ENCODE measurements around the gene AQP5.
A peak's percentile ranks its signal among the peaks of the same experiment; 100 is the strongest.

The AQP5 gene

GRCh38 chr12:49925433-49926204 is 36.1 kb upstream of the AQP5 start:
- no peak for DNase-seq (ENCODE audit: extremely low read depth, low read depth)
- TF ChIP-seq CTCF (IDR thresholded peaks at IDR 0.05; ENCODE audit: low read depth, low read length), result no peak

- TF ChIP-seq CTCF (IDR thresholded peaks at IDR 0.05; ENCODE audit: low read depth, low read length), result no peak
- DNase-seq (ENCODE audit: extremely low read depth, low read depth), result no peak
Observed at GRCh38 chr12:49928471-49928870, 33.2 kb upstream of the AQP5 start.

- DNase-seq (ENCODE audit: extremely low read depth, low read depth), result no peak
- no peak for TF ChIP-seq CTCF (IDR thresholded peaks at IDR 0.05; ENCODE audit: low read depth, low read length)
Observed at GRCh38 chr12:49929581-49929980, 32.1 kb upstream of the AQP5 start.

- DNase-seq (ENCODE audit: extremely low read depth, low read depth), result peak; percentile 5
- no peak for TF ChIP-seq CTCF (IDR thresholded peaks at IDR 0.05; ENCODE audit: low read depth, low read length)
Observed at GRCh38 chr12:49930515-49931288, 31.0 kb upstream of the AQP5 start.

- TF ChIP-seq CTCF (IDR thresholded peaks at IDR 0.05; ENCODE audit: low read depth, low read length), result no peak
- DNase-seq (ENCODE audit: extremely low read depth, low read depth), result no peak
Observed at GRCh38 chr12:49932023-49932422, 29.6 kb upstream of the AQP5 start.

- no peak for DNase-seq (ENCODE audit: extremely low read depth, low read depth)
- TF ChIP-seq CTCF (IDR thresholded peaks at IDR 0.05; ENCODE audit: low read depth, low read length), result no peak
Observed at GRCh38 chr12:49932533-49933130, 29.0 kb upstream of the AQP5 start.

GRCh38 chr12:49933796-49934195 is 27.9 kb upstream of the AQP5 start:
- no peak for TF ChIP-seq CTCF (IDR thresholded peaks at IDR 0.05; ENCODE audit: low read depth, low read length)
- no peak for DNase-seq (ENCODE audit: extremely low read depth, low read depth)
